Measurements from ENCODE around the gene SZT2. TPM values are rescaled to one million over a fixed set of nuclear protein-coding genes. Genes with fewer than 3 reads are reported as not detected.

The SZT2 gene
- total and polyA plus RNA-seq, 8 donors: 18.5 to 54.9 (median 24.6) TPM

- no peaks in the 10 kb centered on the region for H3K36me3 ChIP-seq
- intact Hi-C loops (cut with DNase I): no loop called here
- no peaks in the 10 kb centered on the region for H3K4me1 ChIP-seq
- FAIRE-seq (no peak), DNase-seq (no peak), ATAC-seq (peak in 1 of 4 donors; percentile 44)
- no peaks in the 10 kb centered on the region for H3K9me3 ChIP-seq
- no peaks in the 10 kb centered on the region for H3K27me3 ChIP-seq
- 73 to 90% methylated on average over 1 of the region's 1 CpG for WGBS, 2 donors
- H3K4me3 ChIP-seq: no peak overlapping the region
- TF ChIP-seq, protein P1, sequence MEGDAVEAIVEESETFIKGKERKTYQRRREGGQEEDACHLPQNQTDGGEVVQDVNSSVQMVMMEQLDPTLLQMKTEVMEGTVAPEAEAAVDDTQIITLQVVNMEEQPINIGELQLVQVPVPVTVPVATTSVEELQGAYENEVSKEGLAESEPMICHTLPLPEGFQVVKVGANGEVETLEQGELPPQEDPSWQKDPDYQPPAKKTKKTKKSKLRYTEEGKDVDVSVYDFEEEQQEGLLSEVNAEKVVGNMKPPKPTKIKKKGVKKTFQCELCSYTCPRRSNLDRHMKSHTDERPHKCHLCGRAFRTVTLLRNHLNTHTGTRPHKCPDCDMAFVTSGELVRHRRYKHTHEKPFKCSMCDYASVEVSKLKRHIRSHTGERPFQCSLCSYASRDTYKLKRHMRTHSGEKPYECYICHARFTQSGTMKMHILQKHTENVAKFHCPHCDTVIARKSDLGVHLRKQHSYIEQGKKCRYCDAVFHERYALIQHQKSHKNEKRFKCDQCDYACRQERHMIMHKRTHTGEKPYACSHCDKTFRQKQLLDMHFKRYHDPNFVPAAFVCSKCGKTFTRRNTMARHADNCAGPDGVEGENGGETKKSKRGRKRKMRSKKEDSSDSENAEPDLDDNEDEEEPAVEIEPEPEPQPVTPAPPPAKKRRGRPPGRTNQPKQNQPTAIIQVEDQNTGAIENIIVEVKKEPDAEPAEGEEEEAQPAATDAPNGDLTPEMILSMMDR (IDR thresholded peaks at IDR 0.05): no peak
- H3K27ac ChIP-seq: peak overlapping the region in 1 of 4 donors; percentile 2
These were observed 92.5 kb downstream of the SZT2 start for GRCh38 chr1:43482215-43482614.

- no peak overlapping the region for H3K4me3 ChIP-seq
- no peaks in the 10 kb centered on the region for H3K9me3 ChIP-seq
- intact Hi-C loops (cut with DNase I): no loop called here
- WGBS, 2 donors: 85 to 93% methylated on average over 2 of the region's 2 CpGs
- H3K27me3 ChIP-seq: no peaks in the 10 kb centered on the region
- H3K4me1 ChIP-seq: no peaks in the 10 kb centered on the region
- DNase-seq (no peak), FAIRE-seq (no peak), ATAC-seq (no peak)
- TF ChIP-seq, protein P1 (IDR thresholded peaks at IDR 0.05): no peak
- H3K36me3 ChIP-seq: no peaks in the 10 kb centered on the region
- no peak overlapping the region for H3K27ac ChIP-seq
These were observed 94.7 kb downstream of the SZT2 start for GRCh38 chr1:43484367-43484766.

GRCh38 chr1:43488165-43488564 lies 98.5 kb downstream of the SZT2 start:
- Histone ChIP-seq H3K4me3 (no peak overlapping the region), H3K27ac (no peak overlapping the region), H3K27me3 (no peaks in the 10 kb centered on the region), H3K9me3 (no peaks in the 10 kb centered on the region), H3K36me3 (no peaks in the 10 kb centered on the region), H3K4me1 (no peaks in the 10 kb centered on the region)
- ATAC-seq (no peak), DNase-seq (no peak), FAIRE-seq (no peak)
- WGBS, 2 donors: 42 to 50% methylated on average over 1 of the region's 1 CpG
- intact Hi-C loops (cut with DNase I): no loop called here
- TF ChIP-seq, protein P1 (IDR thresholded peaks at IDR 0.05): no peak

GRCh38 chr1:43491061-43491460 lies 101.4 kb downstream of the SZT2 start:
- no peak overlapping the region for H3K4me3 ChIP-seq
- no peaks in the 10 kb centered on the region for H3K4me1 ChIP-seq
- no peaks in the 10 kb centered on the region for H3K27me3 ChIP-seq
- DNase-seq: no peak
- TF ChIP-seq, protein P1 (IDR thresholded peaks at IDR 0.05): no peak
- H3K9me3 ChIP-seq: no peaks in the 10 kb centered on the region
- no peaks in the 10 kb centered on the region for H3K36me3 ChIP-seq
- intact Hi-C loops (cut with DNase I): no loop called here
- FAIRE-seq: no peak
- ATAC-seq: no peak
- WGBS, 2 donors: 100% methylated on average over 1 of the region's 1 CpG
- no peak overlapping the region for H3K27ac ChIP-seq

DNA sequence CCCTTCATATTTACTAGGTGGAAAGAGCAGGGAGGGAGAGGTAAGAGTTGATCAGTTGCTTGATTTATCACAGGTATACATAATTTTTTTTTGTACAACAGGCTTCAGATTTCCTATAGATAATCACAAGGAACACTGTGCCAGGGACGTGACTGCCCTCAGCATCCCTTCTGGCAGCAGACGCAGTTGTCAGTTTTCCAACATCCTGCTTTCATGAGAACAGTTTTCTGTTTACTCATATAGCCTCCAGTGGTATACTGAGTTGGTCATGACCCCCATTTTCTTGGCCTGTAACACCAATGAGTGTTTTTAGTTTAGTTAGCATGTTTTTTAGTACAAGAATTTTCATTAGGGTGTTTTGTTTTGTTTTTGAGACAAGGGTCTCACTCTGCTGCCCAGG lies 103.1 kb downstream of the SZT2 start:
- TF ChIP-seq, protein P1 (IDR thresholded peaks at IDR 0.05): no peak
- H3K27ac ChIP-seq: no peak overlapping the region
- FAIRE-seq (no peak), DNase-seq (no peak), ATAC-seq (no peak)
- no peaks in the 10 kb centered on the region for H3K27me3 ChIP-seq
- H3K9me3 ChIP-seq: no peaks in the 10 kb centered on the region
- H3K4me3 ChIP-seq: no peak overlapping the region
- H3K36me3 ChIP-seq: no peaks in the 10 kb centered on the region
- 78 to 91% methylated on average over 2 of the region's 2 CpGs for WGBS, 2 donors
- intact Hi-C loops (cut with DNase I): no loop called here
- no peaks in the 10 kb centered on the region for H3K4me1 ChIP-seq

Data from pancreas (tissue), 10 donors.